Lung (tissue), 12 donors: ENCODE measurements around the gene ATOH1. TPM values are rescaled to one million over a fixed set of nuclear protein-coding genes. Genes with fewer than 3 reads are reported as not detected.

Experiments
- ATAC-seq: fragments of 200-7000 bp; cut with Tn5 transposase; one replicate; pipeline ENCODE4 v1.9.1; 2020; ENCODE audit warnings: moderate number of reproducible peaks; ENCODE audit not compliant: insufficient read depth, low FRiP score
- DNase-seq, 3 donors: peaks; one replicate each; pipeline ENCODE4 v3.0.0-alpha.2; 2013 to 2017
- H3K27ac ChIP-seq, 2 donors: one replicate each; pipeline ENCODE4 v1.5.1; 2013; ENCODE audit warnings: mild to moderate bottlenecking in 2 of 2, moderate library complexity in 2 of 2, control low read depth in 1 of 2, inconsistent platforms in 1 of 2, low read depth in 1 of 2, low read length in 1 of 2
- H3K27me3 ChIP-seq, 3 donors: one replicate each; pipeline ENCODE4 v1.5.1; 2013; ENCODE audit warnings: low read length in 2 of 3; ENCODE audit not compliant: control insufficient read depth in 3 of 3, insufficient read depth in 3 of 3
- H3K36me3 ChIP-seq, 4 donors: one replicate each; pipeline ENCODE4 v1.5.1; 2013; ENCODE audit warnings: low read length in 4 of 4, mild to moderate bottlenecking in 1 of 4, moderate library complexity in 1 of 4; ENCODE audit not compliant: control insufficient read depth in 4 of 4, insufficient read depth in 4 of 4
- H3K4me1 ChIP-seq, 5 donors: one replicate each; pipeline ENCODE4 v1.5.1; 2013; ENCODE audit warnings: low read length in 5 of 5, mild to moderate bottlenecking in 2 of 5, moderate library complexity in 1 of 5; ENCODE audit not compliant: control insufficient read depth in 5 of 5, insufficient read depth in 5 of 5
- H3K4me3 ChIP-seq: one replicate; pipeline ENCODE4 v1.5.1; 2013; ENCODE audit warnings: mild to moderate bottlenecking, control low read depth, moderate library complexity
- H3K9ac ChIP-seq, 2 donors: one replicate each; pipeline ENCODE4 v1.5.1; 2013; ENCODE audit warnings: low read length in 2 of 2, control low read depth in 1 of 2; ENCODE audit not compliant: insufficient read depth in 1 of 2
- H3K9me3 ChIP-seq, 4 donors: one replicate each; pipeline ENCODE4 v1.5.1; 2013; ENCODE audit warnings: low read length in 3 of 4, mild to moderate bottlenecking in 1 of 4, moderate library complexity in 1 of 4; ENCODE audit not compliant: control insufficient read depth in 4 of 4, insufficient read depth in 3 of 4
- CTCF ChIP-seq: IDR thresholded peaks from 2 replicates; pipeline ENCODE4 v1.5.1; 2012; ENCODE audit warnings: mild to moderate bottlenecking; ENCODE audit errors: control extremely low read depth, extremely low read depth
- whole genome bisulfite sequencing, 2 donors: extraction: QIAGEN DNeasy Blood & Tissue Kit; methylation state at CpG; one replicate each; pipeline ENCODE4 v1.1.7; 2013; 5-methylcytosine and 5-hydroxymethylcytosine counted together
- polyA plus RNA-seq, 2 donors: library from polyadenylated mRNA; stranded (reverse); fragments of 200-250 nt; gene quantifications; one replicate each; pipeline ENCODE4 v1.2.1, GENCODE V29; 2013
- total RNA-seq, 2 donors: library from RNA; depleted of rRNA in 1 of 2; stranded (reverse); fragments of >200 nt in 1 of 2; gene quantifications; one replicate each; pipeline ENCODE4 v1.2.1, GENCODE V29; 2014 to 2021
- donor health status: control.
- donor health status: control.
- donor health status: Bipolar disorder and iron deficiency.
- donor health status: healthy.
- donor health status: DM: yes; HTN: yes; CAD: no.

The ATOH1 gene
- total and polyA plus RNA-seq, 4 donors, result not detected

GRCh38 chr4:93842601-93843252 lies 14.2 kb downstream of the ATOH1 start:
- Histone ChIP-seq H3K4me3 (no peak overlapping the region), H3K9me3 (peaks cover 0 to 2% (median 0%) of the 10 kb centered on the region in 4 donors), H3K27me3 (peaks cover 0 to 16% (median 6%) of the 10 kb centered on the region in 3 donors), H3K4me1 (no peaks in the 10 kb centered on the region), H3K27ac (no peak overlapping the region), H3K9ac (no peak overlapping the region), H3K36me3 (no peaks in the 10 kb centered on the region)
- ATAC-seq, result no peak
- 59 to 75% methylated on average over 2 of the region's 2 CpGs for WGBS, 2 donors
- DNase-seq, result no peak
- no peak for TF ChIP-seq CTCF

DNA sequence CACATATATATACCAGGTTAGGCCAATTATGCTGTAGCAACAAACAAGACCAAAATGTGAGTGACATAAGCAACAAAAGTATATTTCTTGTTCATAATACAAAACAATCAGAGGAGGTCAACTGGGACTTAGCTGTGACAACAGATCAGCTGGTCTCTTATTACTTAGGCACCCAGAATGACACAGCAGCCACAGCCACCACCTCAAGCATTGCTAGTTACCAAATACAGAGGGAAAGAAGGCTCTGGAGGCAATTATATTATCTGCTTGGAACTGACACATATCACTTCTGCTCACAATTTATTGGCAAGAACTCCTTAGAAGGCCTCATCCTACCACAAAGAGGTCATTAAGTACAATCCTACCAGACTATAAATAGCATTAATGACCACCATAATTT lies 15.2 kb downstream of the ATOH1 start:
- no peak overlapping the region for H3K4me3 ChIP-seq
- peaks cover 0 to 7% (median 2%) of the 10 kb centered on the region in 3 donors for H3K27me3 ChIP-seq
- no peak overlapping the region for H3K27ac ChIP-seq
- TF ChIP-seq CTCF, result no peak
- DNase-seq (no peak), ATAC-seq (no peak)
- no peaks in the 10 kb centered on the region for H3K4me1 ChIP-seq
- H3K9me3 ChIP-seq, result peaks cover 0 to 2% (median 0%) of the 10 kb centered on the region in 4 donors
- H3K9ac ChIP-seq, result no peak overlapping the region
- no peaks in the 10 kb centered on the region for H3K36me3 ChIP-seq

DNA sequence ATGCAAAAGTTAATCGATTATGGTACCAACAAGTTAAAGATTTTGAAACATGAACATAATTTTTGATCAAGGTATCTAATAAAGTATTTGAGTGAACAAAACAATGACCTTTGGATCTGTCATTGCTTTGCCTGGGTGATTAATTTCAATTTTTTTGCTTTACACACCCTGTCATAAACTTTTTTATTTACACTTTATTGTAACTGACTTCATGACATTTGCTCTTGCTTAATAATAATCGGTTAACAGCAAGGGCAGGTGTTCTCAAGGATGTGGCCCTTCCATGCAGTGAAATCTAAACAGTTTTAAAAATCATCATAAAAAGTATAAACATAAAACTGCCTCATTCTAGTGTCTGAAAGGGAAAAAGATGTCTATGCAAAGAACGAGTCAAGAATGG lies 24.1 kb downstream of the ATOH1 start:
- Histone ChIP-seq H3K36me3 (no peaks in the 10 kb centered on the region), H3K4me1 (no peaks in the 10 kb centered on the region), H3K27ac (no peak overlapping the region), H3K27me3 (peaks cover 0 to 3% (median 0%) of the 10 kb centered on the region in 3 donors), H3K9me3 (peaks cover 0 to 3% (median 0%) of the 10 kb centered on the region in 4 donors), H3K4me3 (no peak overlapping the region), H3K9ac (no peak overlapping the region)
- ATAC-seq (no peak), DNase-seq (no peak)
- 86 to 90% methylated on average over 3 of the region's 3 CpGs for WGBS, 2 donors
- no peak for TF ChIP-seq CTCF

GRCh38 chr4:93855926-93856325 lies 27.4 kb downstream of the ATOH1 start:
- H3K4me1 ChIP-seq, result no peaks in the 10 kb centered on the region
- 64 to 68% methylated on average over 1 of the region's 1 CpG for WGBS, 2 donors
- no peaks in the 10 kb centered on the region for H3K36me3 ChIP-seq
- TF ChIP-seq CTCF, result no peak
- peaks cover 0 to 3% (median 0%) of the 10 kb centered on the region in 4 donors for H3K9me3 ChIP-seq
- H3K27ac ChIP-seq, result no peak overlapping the region
- DNase-seq (no peak), ATAC-seq (no peak)
- H3K4me3 ChIP-seq, result no peak overlapping the region
- H3K9ac ChIP-seq, result no peak overlapping the region
- H3K27me3 ChIP-seq, result no peaks in the 10 kb centered on the region
